Neural cell (in vitro differentiated cells): ENCODE data around the gene GIMAP8. TPM values are rescaled to one million over a fixed set of nuclear protein-coding genes. Genes with fewer than 3 reads are reported as not detected.

Experiments used
- H2AFZ ChIP-seq: fragments of 200-600, 300-800 bp; sonication (generic), shearing (Covaris generic); 2 replicates; pipeline ENCODE4 v1.6.0; 2014; ENCODE audit warnings: low read depth, mild to moderate bottlenecking, antibody characterized with exemption, low read length, moderate library complexity
- H3F3A ChIP-seq: fragments of 200-600 bp; shearing (Covaris generic); 2 replicates; pipeline ENCODE4 v1.6.1; 2016; ENCODE audit warnings: mild to moderate bottlenecking, moderate library complexity, mixed read lengths, antibody characterized with exemption, low read length; ENCODE audit not compliant: insufficient read depth, poor library complexity, severe bottlenecking
- H3K27ac ChIP-seq: fragments of 200-600, 300-800 bp; sonication (generic), shearing (Covaris generic); 2 replicates; pipeline ENCODE4 v1.5.1; 2014; ENCODE audit warnings: mild to moderate bottlenecking, low read length, moderate library complexity
- H3K27me3 ChIP-seq: fragments of 300-800, 200-600 bp; sonication (generic), shearing (Covaris generic); 2 replicates; pipeline ENCODE4 v1.6.0; 2014; ENCODE audit warnings: mild to moderate bottlenecking, low read depth, low read length, moderate library complexity; ENCODE audit not compliant: insufficient read depth
- H3K36me3 ChIP-seq: fragments of 300-800, 200-600 bp; sonication (generic), shearing (Covaris generic); 2 replicates; pipeline ENCODE4 v1.5.1; 2014; ENCODE audit warnings: mild to moderate bottlenecking, antibody characterized with exemption, low read length, moderate library complexity; ENCODE audit not compliant: insufficient read depth
- H3K4me2 ChIP-seq: fragments of 300-800, 200-600 bp; sonication (generic), shearing (Covaris generic); 2 replicates; pipeline ENCODE4 v1.6.0; 2014; ENCODE audit warnings: mild to moderate bottlenecking, low read length
- H3K4me3 ChIP-seq: fragments of 300-800, 200-600 bp; sonication (generic), shearing (Covaris generic); 2 replicates; pipeline ENCODE4 v1.5.1; 2014; ENCODE audit warnings: mild to moderate bottlenecking, low read length, moderate library complexity
- H3K79me2 ChIP-seq: fragments of 200-600 bp; shearing (Covaris generic); replicated peaks from 2 replicates; pipeline ENCODE4 v1.6.0; 2014; ENCODE audit warnings: mild to moderate bottlenecking, low read length, moderate library complexity; ENCODE audit not compliant: insufficient read depth
- H3K9ac ChIP-seq: fragments of 300-800, 200-600 bp; sonication (generic), shearing (Covaris generic); 2 replicates; pipeline ENCODE4 v1.6.1; 2016; ENCODE audit warnings: mild to moderate bottlenecking, low read length, mixed read lengths
- H3K9me2 ChIP-seq: fragments of 200-600 bp; shearing (Covaris generic); 2 replicates; pipeline ENCODE4 v1.6.1; 2016; ENCODE audit warnings: mild to moderate bottlenecking, low read length, mixed read lengths; ENCODE audit not compliant: insufficient read depth
- H3K9me3 ChIP-seq: fragments of 200-600, 300-800 bp; sonication (generic), shearing (Covaris generic); 2 replicates; pipeline ENCODE4 v1.6.1; 2016; ENCODE audit warnings: mild to moderate bottlenecking, mixed run types, low read length, moderate library complexity, mixed read lengths
- H4K20me1 ChIP-seq: fragments of 200-600 bp; shearing (Covaris generic); 2 replicates; pipeline ENCODE4 v1.6.1; 2016; ENCODE audit warnings: mild to moderate bottlenecking, mixed run types; ENCODE audit not compliant: insufficient read depth
- CTCF ChIP-seq: fragments of 450-650 bp; IDR thresholded peaks from 2 replicates; pipeline ENCODE4 v1.5.1; 2014; ENCODE audit warnings: antibody characterized with exemption, mild to moderate bottlenecking, moderate library complexity; ENCODE audit not compliant: poor library complexity, severe bottlenecking
- EP300 ChIP-seq: fragments of 450-650 bp; conservative IDR thresholded peaks from 2 replicates; pipeline ENCODE4 v1.6.1; 2014; ENCODE audit warnings: antibody characterized with exemption, mild to moderate bottlenecking, moderate library complexity; ENCODE audit not compliant: poor library complexity, severe bottlenecking
- EZH2 ChIP-seq: fragments of 200-600, 300-800 bp; shearing (Covaris generic), sonication (generic); IDR thresholded peaks from 2 replicates; pipeline ENCODE4 v1.6.1; 2014; ENCODE audit warnings: antibody characterized with exemption, low read length, borderline replicate concordance, mild to moderate bottlenecking; ENCODE audit not compliant: insufficient read depth, poor library complexity, severe bottlenecking
- MXI1 ChIP-seq: fragments of 450-650 bp; conservative IDR thresholded peaks from 2 replicates; pipeline ENCODE4 v1.6.1; 2014; ENCODE audit warnings: antibody characterized with exemption, mild to moderate bottlenecking; ENCODE audit not compliant: poor library complexity, severe bottlenecking
- POLR2AphosphoS5 ChIP-seq: IDR thresholded peaks from 2 replicates; pipeline ENCODE4 v1.6.1; 2012
- RAD21 ChIP-seq: fragments of 450-650 bp; conservative IDR thresholded peaks from 2 replicates; pipeline ENCODE4 v1.6.1; 2014; ENCODE audit warnings: antibody characterized with exemption, mild to moderate bottlenecking, moderate library complexity
- REST ChIP-seq: IDR thresholded peaks from 2 replicates; pipeline ENCODE4 v1.6.1; 2012; ENCODE audit warnings: borderline replicate concordance
- SMC3 ChIP-seq: fragments of 450-650 bp; conservative IDR thresholded peaks from 2 replicates; pipeline ENCODE4 v1.6.1; 2014; ENCODE audit warnings: antibody characterized with exemption, mild to moderate bottlenecking, moderate library complexity; ENCODE audit not compliant: poor library complexity
- TAF1 ChIP-seq: IDR thresholded peaks from 2 replicates; pipeline ENCODE4 v1.6.1; 2012; ENCODE audit warnings: low read depth
- polyA plus RNA-seq: library from polyadenylated mRNA; depleted of rRNA; stranded (reverse); fragments of >200 nt; gene quantifications from 2 replicates; pipeline ENCODE4 v1.2.3, GENCODE V29; 2014

Gene GIMAP8
- polyA plus RNA-seq, 1 donor from 2014 or later = not detected

- H2AFZ ChIP-seq = peak overlapping the region; percentile 69
These were observed 44.7 kb upstream of the GIMAP8 start for GRCh38 chr7:150405584-150406311.

GRCh38 chr7:150406312-150406566 lies 44.2 kb upstream of the GIMAP8 start:
- H3K9ac ChIP-seq = peak overlapping the region; percentile 84
- H3K27ac ChIP-seq = peak overlapping the region; percentile 65
- no peaks in the 10 kb centered on the region for H3K36me3 ChIP-seq
- peak overlapping the region; percentile 76 for H3K4me3 ChIP-seq
- TF ChIP-seq REST (no peak), EZH2 (no peak), MXI1 (no peak), RAD21 (no peak)
- no peaks in the 10 kb centered on the region for H3K27me3 ChIP-seq
- H3K4me2 ChIP-seq = peak overlapping the region; percentile 68
- no peaks in the 10 kb centered on the region for H3K79me2 ChIP-seq
- H4K20me1 ChIP-seq = no peaks in the 10 kb centered on the region
- H3K9me2 ChIP-seq = no peaks in the 10 kb centered on the region
- H3K9me3 ChIP-seq = no peaks in the 10 kb centered on the region
- H3F3A ChIP-seq = no peaks in the 10 kb centered on the region
- no peak overlapping the region for H2AFZ ChIP-seq

More at GRCh38 chr7:150405584-150406311, 44.7 kb upstream of the GIMAP8 start:
- no peak for TF ChIP-seq REST
- no peak for TF ChIP-seq MXI1
- TF ChIP-seq EZH2 = no peak
- TF ChIP-seq POLR2AphosphoS5 = no peak
- no peak for TF ChIP-seq TAF1
- no peak for TF ChIP-seq CTCF
- no peak for TF ChIP-seq RAD21
- TF ChIP-seq EP300 = no peak
- TF ChIP-seq SMC3 = no peak
- Histone ChIP-seq H4K20me1 (no peaks in the 10 kb centered on the region), H3K4me3 (peak overlapping the region; percentile 76), H3K27me3 (no peaks in the 10 kb centered on the region), H3K36me3 (no peaks in the 10 kb centered on the region), H3K9ac (peak overlapping the region; percentile 84), H3K27ac (peak overlapping the region; percentile 65), H3K9me2 (no peaks in the 10 kb centered on the region), H3K9me3 (no peaks in the 10 kb centered on the region), H3F3A (no peaks in the 10 kb centered on the region), H3K79me2 (no peaks in the 10 kb centered on the region), H3K4me2 (peak overlapping the region; percentile 68)
